H1 (cell line): Measurements from ENCODE around the gene BPIFB6. TPM values are rescaled to one million over a fixed set of nuclear protein-coding genes. Genes with fewer than 3 reads are reported as not detected.
A peak's percentile ranks its signal among the peaks of the same experiment; 100 is the strongest.

Experiments
- CTCF ChIA-PET: fragments of 300-600 bp; sonication (Branson Sonifier 250); formaldehyde crosslinking; loops from one replicate; lab custom pipeline; 2021; ENCODE audit not compliant: partially characterized antibody; lab: Charles Lee
- POLR2A ChIA-PET: fragments of 300-600 bp; sonication (Branson Sonifier 250); formaldehyde crosslinking; loops from one replicate; lab custom pipeline; 2021; ENCODE audit warnings: inconsistent platforms; ENCODE audit not compliant: partially characterized antibody; lab: Charles Lee
- DNase-seq, 2 experiments: peaks; one replicate each; pipeline versions ENCODE4 v3.0.0 to v3.0.0-alpha.2; 2010 to 2022; ENCODE audit warnings: low spot score in 2 of 2, low read depth in 1 of 2, mixed read lengths in 1 of 2
- FAIRE-seq: peaks from 2 replicates; lab custom pipeline; 2011; peaks lifted over from hg19 to GRCh38; lab: Jason Lieb, UNC
- H2AFZ ChIP-seq: 2 replicates; pipeline ENCODE4 v1.8.1; 2012; ENCODE audit warnings: low read length, inconsistent platforms
- H2AK5ac ChIP-seq: 2 replicates; pipeline ENCODE4 v1.6.1; 2013; ENCODE audit warnings: low read depth, low read length
- H2BK120ac ChIP-seq: replicated peaks from 2 replicates; pipeline ENCODE3; 2013; ENCODE audit warnings: low read depth, low read length, inconsistent platforms
- H2BK12ac ChIP-seq: 2 replicates; pipeline ENCODE4 v1.6.1; 2013; ENCODE audit warnings: low read depth, low read length
- H2BK15ac ChIP-seq: 2 replicates; pipeline ENCODE4 v1.6.1; 2013; ENCODE audit warnings: low read length
- H2BK20ac ChIP-seq: 2 replicates; pipeline ENCODE4 v1.6.1; 2013; ENCODE audit warnings: low read length
- H2BK5ac ChIP-seq: 2 replicates; pipeline ENCODE4 v1.6.1; 2013; ENCODE audit warnings: low read depth, low read length
- H3K14ac ChIP-seq: 2 replicates; pipeline ENCODE4 v1.6.1; 2013; ENCODE audit warnings: inconsistent platforms; ENCODE audit not compliant: insufficient read length
- H3K18ac ChIP-seq: 2 replicates; pipeline ENCODE4 v1.6.1; 2013; ENCODE audit warnings: low read length; ENCODE audit errors: extremely low read depth
- H3K23ac ChIP-seq: 2 replicates; pipeline ENCODE4 v1.6.1; 2013; ENCODE audit warnings: inconsistent platforms; ENCODE audit not compliant: insufficient read length
- H3K23me2 ChIP-seq: 2 replicates; pipeline ENCODE4 v1.6.1; 2013; ENCODE audit warnings: low read depth, low read length
- H3K27ac ChIP-seq: 2 replicates; pipeline ENCODE4 v1.6.1; 2011; ENCODE audit warnings: low read depth, low read length, inconsistent platforms
- H3K27me3 ChIP-seq, 4 experiments: replicated peaks in 1 of 4; 1 replicate in 1 of 4; 2 replicates in 3 of 4; pipeline versions ENCODE4 v1.6.1 to v1.8.1; 2011 to 2013; ENCODE audit warnings: low read length in 3 of 4, mild to moderate bottlenecking in 3 of 4, inconsistent platforms in 2 of 4, mixed read lengths in 2 of 4, moderate library complexity in 1 of 4; ENCODE audit not compliant: control insufficient read depth in 3 of 4, insufficient read depth in 3 of 4; ENCODE audit errors: extremely low read depth in 1 of 4
- H3K36me3 ChIP-seq, 4 experiments: 2 replicates each; pipeline versions ENCODE4 v1.6.1 to v1.8.1; 2011 to 2013; ENCODE audit warnings: mild to moderate bottlenecking in 4 of 4, low read length in 3 of 4, moderate library complexity in 2 of 4, control low read depth in 1 of 4, inconsistent platforms in 1 of 4; ENCODE audit not compliant: insufficient read depth in 4 of 4, control insufficient read depth in 2 of 4
- H3K4ac ChIP-seq: replicated peaks from 2 replicates; pipeline ENCODE3; 2013; ENCODE audit warnings: low read length, low read depth, mixed read lengths, inconsistent platforms; ENCODE audit not compliant: insufficient read length
- H3K4me1 ChIP-seq, 4 experiments: replicated peaks in 1 of 4; 1 replicate in 1 of 4; 2 replicates in 3 of 4; pipeline versions ENCODE4 v1.6.1 to v1.8.1; 2011 to 2013; ENCODE audit warnings: low read length in 3 of 4, inconsistent platforms in 2 of 4, mixed read lengths in 1 of 4; ENCODE audit not compliant: insufficient read depth in 4 of 4, control insufficient read depth in 3 of 4
- H3K4me2 ChIP-seq, 2 experiments: 2 replicates each; pipeline versions ENCODE4 v1.6.1 to v1.8.1; 2011 to 2013; ENCODE audit warnings: low read depth in 2 of 2, low read length in 2 of 2, control low read depth in 1 of 2, inconsistent platforms in 1 of 2, mild to moderate bottlenecking in 1 of 2; ENCODE audit not compliant: insufficient read depth in 1 of 2
- H3K4me3 ChIP-seq, 4 experiments: fragments of 200-600, 300-600 bp in 1 of 4; sonication (generic), shearing (Covaris generic), sonication (Bioruptor Twin) in 1 of 4; 2 replicates each; pipeline versions ENCODE4 v1.5.1 to v1.8.1; 2011 to 2016; ENCODE audit warnings: low read length in 4 of 4, low read depth in 3 of 4, control low read depth in 2 of 4, inconsistent platforms in 2 of 4, mild to moderate bottlenecking in 2 of 4, mixed read lengths in 1 of 4, moderate library complexity in 1 of 4; ENCODE audit not compliant: insufficient read depth in 2 of 4; ENCODE audit errors: extremely low read depth in 1 of 4
- H3K56ac ChIP-seq: replicated peaks from 2 replicates; pipeline ENCODE3; 2013; ENCODE audit warnings: low read depth, mild to moderate bottlenecking, mixed read lengths, low read length, inconsistent platforms; ENCODE audit not compliant: insufficient read length
- H3K79me1 ChIP-seq: 2 replicates; pipeline ENCODE4 v1.6.1; 2013; ENCODE audit warnings: low read depth, low read length, control low read depth
- H3K79me2 ChIP-seq, 2 experiments: 2 replicates each; pipeline versions ENCODE4 v1.6.1 to v1.8.1; 2012 to 2013; ENCODE audit warnings: low read length in 2 of 2, mild to moderate bottlenecking in 2 of 2, inconsistent platforms in 1 of 2; ENCODE audit not compliant: insufficient read depth in 2 of 2, control insufficient read depth in 1 of 2
- H3K9ac ChIP-seq, 4 experiments: replicated peaks in 1 of 4; 1 replicate in 1 of 4; 2 replicates in 3 of 4; pipeline versions ENCODE4 v1.6.1 to v1.8.1; 2011 to 2013; ENCODE audit warnings: low read depth in 3 of 4, low read length in 3 of 4, control low read depth in 2 of 4, mild to moderate bottlenecking in 2 of 4, moderate library complexity in 2 of 4, inconsistent platforms in 1 of 4; ENCODE audit errors: extremely low read depth in 1 of 4
- H3K9me3 ChIP-seq, 2 experiments: 2 replicates each; pipeline versions ENCODE4 v1.6.1 to v1.8.1; 2012 to 2013; ENCODE audit warnings: mild to moderate bottlenecking in 2 of 2, moderate library complexity in 2 of 2, control low read depth in 1 of 2, inconsistent platforms in 1 of 2, low read depth in 1 of 2, low read length in 1 of 2, mixed read lengths in 1 of 2; ENCODE audit not compliant: insufficient read depth in 2 of 2
- H4K20me1 ChIP-seq, 2 experiments: replicated peaks in 1 of 2; 2 replicates each; pipeline versions ENCODE3 to v1.8.1; 2011 to 2013; ENCODE audit warnings: inconsistent platforms in 2 of 2, low read length in 2 of 2, mild to moderate bottlenecking in 1 of 2; ENCODE audit not compliant: insufficient read depth in 2 of 2, control insufficient read depth in 1 of 2
- H4K5ac ChIP-seq: 2 replicates; pipeline ENCODE4 v1.6.1; 2013; ENCODE audit warnings: low read length, low read depth, mixed read lengths, inconsistent platforms; ENCODE audit not compliant: insufficient read length
- H4K8ac ChIP-seq: 2 replicates; pipeline ENCODE4 v1.8.0; 2013; ENCODE audit warnings: mild to moderate bottlenecking, moderate library complexity, low read length, inconsistent platforms; ENCODE audit not compliant: insufficient read depth; ENCODE audit errors: extremely low read depth
- H4K91ac ChIP-seq: replicated peaks from 2 replicates; pipeline ENCODE3; 2013; ENCODE audit warnings: low read length, mixed read lengths, inconsistent platforms; ENCODE audit not compliant: insufficient read length
- GTF2F1 ChIP-seq: IDR thresholded peaks from 2 replicates; pipeline ENCODE4 v1.6.1; 2012; ENCODE audit warnings: low read depth, low read length, improper control_type of control experiment, borderline replicate concordance
- MAX ChIP-seq: IDR thresholded peaks from 2 replicates; pipeline ENCODE4 v1.6.1; 2012; ENCODE audit warnings: inconsistent platforms
- WGBS, 2 experiments: shearing (Covaris generic) in 1 of 2; methylation state at CpG; one replicate each; pipeline versions ENCODE4 v1.1.6 to v1.1.7; 2013 to 2015; ENCODE audit warnings: low lambda C conversion rate in 2 of 2, mixed read lengths in 2 of 2, inconsistent platforms in 1 of 2, low coverage in 1 of 2, missing lambda C conversion rate in 1 of 2; ENCODE audit not compliant: insufficient replicate concordance in 2 of 2, insufficient coverage in 1 of 2, insufficient read length in 1 of 2; ENCODE audit errors: extremely low coverage in 1 of 2, missing lambda C conversion rate in 1 of 2; 5-methylcytosine and 5-hydroxymethylcytosine counted together
- polyA plus RNA-seq, 7 experiments: library from polyadenylated mRNA; depleted of rRNA in 3 of 7; stranded (reverse) in 5 of 7; unstranded in 2 of 7; fragments of >200 nt in 5 of 7; fragments of 200-250 nt in 2 of 7; gene quantifications; 1 replicate in 5 of 7; 2 replicates in 1 of 7; 4 replicates in 1 of 7; pipeline versions ENCODE4 v1.2.1 to v1.2.3, GENCODE V29; 2011 to 2013; ENCODE audit warnings: missing spikeins in 2 of 7, mixed read lengths in 2 of 7
- total RNA-seq: library from RNA; stranded (reverse); fragmentation: NEBNext Ultra II Directional; extraction: Animal tissue kit (Norgen Biotek cat#: 25700); gene quantifications from 2 replicates; pipeline ENCODE4 v1.2.1, GENCODE V29; 2021

The BPIFB6 gene
- total and polyA plus RNA-seq, 2 of the 8 experiments (the other 6 are each of a cell fraction or from before 2014, with no cell fraction given): not detected

DNA sequence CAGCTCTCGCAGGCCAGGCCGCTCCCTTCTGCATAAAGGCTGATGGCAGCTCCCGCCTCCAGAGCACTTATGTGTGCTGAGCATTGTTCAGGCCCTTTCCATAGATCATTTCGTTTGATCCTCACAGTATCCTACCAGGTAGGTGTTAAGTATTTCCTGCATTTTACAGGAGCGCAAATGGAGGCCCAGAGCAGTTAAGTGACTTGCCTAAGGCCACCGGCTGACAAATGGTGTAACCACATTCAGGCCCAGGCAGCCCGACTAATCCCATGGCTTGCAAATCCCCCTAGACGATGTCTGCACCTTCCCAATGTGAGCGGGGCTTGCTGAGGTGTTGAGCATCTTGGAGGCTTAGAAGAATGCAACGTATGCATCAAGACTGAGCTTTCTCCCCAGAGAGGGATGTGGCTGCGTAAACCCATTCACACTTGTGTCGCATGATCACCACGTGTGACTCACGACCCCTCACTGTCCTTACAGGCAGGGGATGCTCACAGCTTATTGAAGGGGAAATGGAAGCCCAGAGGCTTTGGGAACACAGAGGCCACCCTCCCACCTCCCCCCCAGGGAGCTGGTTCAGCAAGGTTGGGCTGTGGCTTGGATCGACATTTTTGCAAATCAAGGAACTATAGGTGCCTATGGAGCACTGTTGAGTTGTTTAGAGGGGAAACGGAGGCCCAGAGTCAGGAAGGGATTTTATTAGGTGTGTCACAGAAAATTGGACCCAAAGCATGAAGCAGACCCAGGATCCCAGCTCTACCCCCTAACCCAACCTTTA is 16.9 kb upstream of the BPIFB6 start:
- FAIRE-seq: no peak
- no peak overlapping the region for H3K4me2 ChIP-seq
- no peak overlapping the region for H2BK5ac ChIP-seq
- peak overlapping the region; percentile 32; the same call in 1 of the 2 replicates for H3K18ac ChIP-seq
- H2BK12ac ChIP-seq: 0 out of 2 replicates have a peak overlapping the region, but pooled peaks have one; percentile 50
- no peaks in the 10 kb centered on the region for H3K23me2 ChIP-seq
- POLR2A ChIA-PET: no interaction called here
- H3K27ac ChIP-seq: no peak overlapping the region
- H4K20me1 ChIP-seq: peaks cover 0 to 2% of the 10 kb centered on the region in 2 experiments
- no peak for DNase-seq
- no peak overlapping the region; the same call in 1 of the 2 replicates for H4K8ac ChIP-seq
- H2BK15ac ChIP-seq: 0 out of 2 replicates have a peak overlapping the region, but pooled peaks have one; percentile 21
- WGBS, 2 experiments: 79% methylated on average over 16 of the region's 16 CpGs; no CpG with 5 or more reads in 1 of the 2 experiments
- H3K79me2 ChIP-seq: no peaks in the 10 kb centered on the region
- H3K14ac ChIP-seq: no peak overlapping the region
- no peaks in the 10 kb centered on the region for H3K36me3 ChIP-seq
- H3K79me1 ChIP-seq: no peaks in the 10 kb centered on the region
- H4K5ac ChIP-seq: no peak overlapping the region
- H2BK20ac ChIP-seq: no peak overlapping the region
- no peaks in the 10 kb centered on the region for H3K27me3 ChIP-seq
- peaks cover 0 to 11% (median 0%) of the 10 kb centered on the region in 4 experiments; a peak in 2 of 7 replicates for H3K4me1 ChIP-seq
- no peak overlapping the region for H2BK120ac ChIP-seq
- H3K9me3 ChIP-seq: no peaks in the 10 kb centered on the region
- no peak overlapping the region for H4K91ac ChIP-seq
- no peak overlapping the region for H3K4me3 ChIP-seq
- H3K23ac ChIP-seq: no peak overlapping the region
- no peak overlapping the region for H2AK5ac ChIP-seq
- H2AFZ ChIP-seq: 0 out of 2 replicates have a peak overlapping the region, but pooled peaks have one; percentile 9
- TF ChIP-seq MAX (peak; percentile 46; the same call in 1 of the 2 replicates), GTF2F1 (no peak)
- H3K4ac ChIP-seq: no peak overlapping the region
- no peak overlapping the region for H3K9ac ChIP-seq
- H3K56ac ChIP-seq: no peak overlapping the region
- CTCF ChIA-PET: interaction anchor here (0.6 to 11.8 kb wide), 9 partner anchors 8 to 269 kb away, joined by 3 to 86 read pairs (median 5); partner anchors contain the start of genes BPIFB2 and SUN5
